Activated CD8-positive, alpha-beta T cell treated with anti-CD3 and anti-CD28 coated beads for 36 hours (primary cell): ENCODE data around the gene OR6J1. TPM values are rescaled to one million over a fixed set of nuclear protein-coding genes. Genes with fewer than 3 reads are reported as not detected.
"Not testable (repeated sequence)": the region's sequence is repeated elsewhere in the genome, so short reads cannot be mapped to it uniquely, and the experiment has no call there.

Source experiments
- ATAC-seq: fragments of 200-7000 bp; cut with Tn5 transposase; one replicate; pipeline ENCODE4 v1.10.0; 2021; ENCODE audit warnings: mild to moderate bottlenecking, moderate library complexity
- CTCF ChIA-PET: fragments of 350-600 bp; sonication (Branson Sonifier 250); formaldehyde crosslinking; loops from one replicate; lab custom pipeline; 2021; ENCODE audit warnings: antibody characterized with exemption; lab: Charles Lee
- POLR2A ChIA-PET: fragments of 350-600 bp; sonication (Branson Sonifier 250); formaldehyde crosslinking; loops from one replicate; lab custom pipeline; 2021; ENCODE audit warnings: antibody characterized with exemption; lab: Charles Lee
- DNase-seq: peaks from one replicate; pipeline ENCODE4 v3.0.0-alpha.2; 2020
- H3K27ac Mint-ChIP-seq: one replicate; pipeline ENCODE4 v1.8.0; 2021; ENCODE audit warnings: mild to moderate bottlenecking, mixed read lengths
- H3K27me3 Mint-ChIP-seq: one replicate; pipeline ENCODE4 v1.8.0; 2021; ENCODE audit warnings: mixed read lengths
- H3K36me3 Mint-ChIP-seq: one replicate; pipeline ENCODE4 v1.8.0; 2021; ENCODE audit warnings: low read depth, mixed read lengths
- H3K4me1 Mint-ChIP-seq: one replicate; pipeline ENCODE4 v1.8.0; 2021; ENCODE audit warnings: low read depth, mixed read lengths
- H3K4me3 Mint-ChIP-seq: one replicate; pipeline ENCODE4 v1.8.0; 2021; ENCODE audit warnings: mild to moderate bottlenecking, moderate library complexity, mixed read lengths
- H3K9me3 Mint-ChIP-seq: one replicate; pipeline ENCODE4 v1.8.0; 2021; ENCODE audit warnings: mixed read lengths
- CTCF ChIP-seq: fragments of 200-600 bp; IDR thresholded peaks from one replicate; pipeline ENCODE4 v1.8.0; 2022; ENCODE audit warnings: antibody characterized with exemption, mild to moderate bottlenecking
- intact Hi-C: fragments of 100-400 bp; cut with micrococcal nuclease; formaldehyde crosslinking; loops from one replicate; pipeline ENCODE4 v1.10.0; 2022
- total RNA-seq, 2 experiments: library from RNA; stranded (reverse); gene quantifications; one replicate each; pipeline ENCODE4 v1.2.3, GENCODE V29; 2021

Gene OR6J1
- total RNA-seq, 2 experiments from 2014 or later, result not detected

DNA sequence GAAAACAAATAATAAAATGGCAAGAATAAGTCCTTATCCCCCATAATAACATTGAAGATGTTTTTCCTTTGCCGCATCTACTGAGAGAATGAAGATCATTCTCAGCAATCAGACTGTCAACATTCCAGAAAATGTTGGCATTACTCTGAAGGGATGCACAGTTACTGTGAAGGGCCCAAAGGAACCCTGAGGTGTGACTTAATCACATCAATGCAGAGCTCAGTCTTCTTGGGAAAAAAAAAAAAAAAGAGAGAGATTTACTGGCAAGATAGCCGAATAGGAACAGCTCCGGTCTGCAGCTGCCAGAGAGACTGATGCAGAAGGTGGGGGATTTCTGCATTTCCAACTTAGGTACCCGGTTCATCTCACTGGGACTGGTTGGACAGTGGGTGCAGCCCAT is 41.3 kb upstream of the OR6J1 start:
- Mint-ChIP-seq H3K4me1 (peaks cover 16% of the 10 kb centered on the region), H3K9me3 (peaks cover 10% of the 10 kb centered on the region), H3K27ac (no peak overlapping the region), H3K36me3 (no peaks in the 10 kb centered on the region), H3K4me3 (no peak overlapping the region), H3K27me3 (peaks cover 27% of the 10 kb centered on the region)
- ChIA-PET POLR2A (no interaction called here), CTCF (no interaction called here)
- DNase-seq, result no peak
- TF ChIP-seq CTCF, result no peak
- intact Hi-C loops, result no loop called here
- ATAC-seq, result no peak

GRCh38 chr14:22683428-22683827 is 39.3 kb upstream of the OR6J1 start:
- H3K4me1 Mint-ChIP-seq, H3K36me3 Mint-ChIP-seq, POLR2A ChIA-PET, H3K4me3 Mint-ChIP-seq, DNase-seq, intact Hi-C loops, ATAC-seq, H3K27ac Mint-ChIP-seq, H3K9me3 Mint-ChIP-seq: not testable (repeated sequence)
- CTCF ChIA-PET, result interaction anchor here (1.1 kb wide), 1 partner anchor 10 kb away, joined by 3 read pairs; no protein-coding TSS in a partner anchor
- H3K27me3 Mint-ChIP-seq, result peaks cover 36% of the 10 kb centered on the region

DNA sequence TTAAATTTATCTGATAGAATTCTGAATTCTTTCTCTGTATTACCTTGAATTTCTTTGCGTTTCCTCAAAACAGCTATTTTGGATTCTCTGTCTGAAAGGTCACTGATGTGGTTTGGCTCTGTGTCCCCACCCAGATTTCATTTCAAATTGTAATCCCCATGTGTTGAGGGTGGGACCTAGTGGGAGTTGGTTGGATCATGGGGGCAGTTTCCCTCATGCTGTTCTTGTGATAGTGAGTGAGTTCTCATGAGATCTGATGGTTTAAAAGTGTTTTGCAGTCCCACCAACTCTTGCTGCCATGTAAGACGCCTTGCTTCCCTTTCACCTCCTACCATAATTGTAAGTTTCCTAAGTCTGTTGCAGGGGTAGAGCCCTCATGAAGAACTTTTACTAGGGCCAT is 34.1 kb upstream of the OR6J1 start:
- Mint-ChIP-seq H3K27ac (no peak overlapping the region), H3K9me3 (no peaks in the 10 kb centered on the region), H3K27me3 (peaks cover 29% of the 10 kb centered on the region), H3K4me1 (no peaks in the 10 kb centered on the region), H3K36me3 (no peaks in the 10 kb centered on the region), H3K4me3 (no peak overlapping the region)
- no peak for TF ChIP-seq CTCF
- intact Hi-C loops, result no loop called here
- ChIA-PET CTCF (no interaction called here), POLR2A (no interaction called here)
- ATAC-seq, result no peak
- DNase-seq, result no peak

- H3K36me3 Mint-ChIP-seq, DNase-seq, ATAC-seq, H3K9me3 Mint-ChIP-seq, H3K4me1 Mint-ChIP-seq, H3K27ac Mint-ChIP-seq, intact Hi-C loops, POLR2A ChIA-PET, CTCF ChIA-PET, H3K4me3 Mint-ChIP-seq: not testable (repeated sequence)
- H3K27me3 Mint-ChIP-seq, result peaks cover 22% of the 10 kb centered on the region
Measured at GRCh38 chr14:22677551-22677950, 33.4 kb upstream of the OR6J1 start.

DNA sequence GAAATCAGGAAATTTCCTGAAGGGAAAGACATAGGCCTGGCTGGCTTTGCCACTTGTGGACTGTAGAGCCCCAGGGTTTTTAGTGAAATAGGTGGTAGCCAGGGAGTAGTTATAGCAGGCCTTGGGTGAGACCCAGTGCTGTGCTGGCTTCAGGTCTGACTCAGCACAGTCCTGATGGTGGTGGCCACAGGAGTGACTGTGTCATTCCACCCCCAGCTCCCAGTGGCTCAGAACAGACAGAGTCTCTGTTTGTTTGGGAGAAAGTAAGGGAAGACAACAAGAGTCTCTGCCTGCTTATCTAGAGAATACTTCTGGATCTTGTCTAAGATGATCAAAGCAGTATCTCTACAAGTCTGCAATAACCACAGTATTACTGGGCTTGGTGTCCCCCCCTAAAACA is 27.5 kb upstream of the OR6J1 start:
- Mint-ChIP-seq H3K27me3 (peaks cover 10% of the 10 kb centered on the region), H3K36me3 (no peaks in the 10 kb centered on the region), H3K4me3 (no peak overlapping the region), H3K9me3 (peaks cover 3% of the 10 kb centered on the region), H3K4me1 (peaks cover 12% of the 10 kb centered on the region), H3K27ac (no peak overlapping the region)
- TF ChIP-seq CTCF, result no peak
- DNase-seq, result no peak
- intact Hi-C loops, result no loop called here
- ATAC-seq, result no peak
- POLR2A ChIA-PET, result no interaction called here
- CTCF ChIA-PET, result no interaction called here

GRCh38 chr14:22668863-22669262 is 24.7 kb upstream of the OR6J1 start:
- no peak for DNase-seq
- Mint-ChIP-seq H3K27me3 (peaks cover 4% of the 10 kb centered on the region), H3K9me3 (peaks cover 3% of the 10 kb centered on the region), H3K4me1 (peaks cover 12% of the 10 kb centered on the region), H3K4me3 (no peak overlapping the region), H3K27ac (no peak overlapping the region), H3K36me3 (no peaks in the 10 kb centered on the region)
- POLR2A ChIA-PET, result interaction anchor here (1.3 kb wide), 1 partner anchor 56 kb away, joined by 3 read pairs; no protein-coding TSS in a partner anchor
- CTCF ChIA-PET, result interaction anchor here (0.9 to 1.4 kb wide), 4 partner anchors 10 to 643 kb away, joined by 3 to 7 read pairs (median 4); no protein-coding TSS in a partner anchor
- intact Hi-C loops, result no loop called here
- no peak for TF ChIP-seq CTCF
- no peak for ATAC-seq
